ENCODE measurements around the gene DDX21. TPM values are rescaled to one million over a fixed set of nuclear protein-coding genes. Genes with fewer than 3 reads are reported as not detected.
"Not testable (repeated sequence)": the region's sequence is repeated elsewhere in the genome, so short reads cannot be mapped to it uniquely, and the experiment has no call there.

DDX21 gene
- total and polyA plus RNA-seq, 4 experiments from 2014 or later: 20.3 to 57.1 (median 35.7) TPM

- intact Hi-C loops (cut with micrococcal nuclease): no loop called here
- ChIA-PET CTCF (ENCODE audit: partially characterized antibody) (interaction anchor here (1.1 kb wide), 1 partner anchor 18 kb away, joined by 3 read pairs; the partner anchor contains the start of gene DDX21), POLR2A (ENCODE audit: partially characterized antibody) (no interaction called here)
- Histone ChIP-seq H3K9me3 (ENCODE audit: control insufficient read depth in 1 of 2, low read length in 2 of 2) (no peaks in the 10 kb centered on the region), H3K36me3 (ENCODE audit: insufficient read depth, low read length) (peaks cover 21% of the 10 kb centered on the region), H3K27me3 (ENCODE audit: insufficient read depth, low read length) (no peaks in the 10 kb centered on the region), H3K4me3 (ENCODE audit: low read length in 2 of 2) (no peak overlapping the region), H3K4me1 (ENCODE audit: insufficient read depth, low read length) (no peaks in the 10 kb centered on the region), H3K27ac (ENCODE audit: low read depth, low read length) (no peak overlapping the region)
- H3K4me1 Mint-ChIP-seq: peaks cover 0 to 13% (median 4%) of the 10 kb centered on the region in 4 donors
- H3K27ac Mint-ChIP-seq: peak overlapping the region in 2 of 7 donors; percentile 25 to 52
- H3K4me3 Mint-ChIP-seq: no peak overlapping the region
- H3K9me3 Mint-ChIP-seq: no peaks in the 10 kb centered on the region
- peaks cover 32 to 54% of the 10 kb centered on the region in 2 donors for H3K36me3 Mint-ChIP-seq
- no peaks in the 10 kb centered on the region for H3K27me3 Mint-ChIP-seq
- no peak for DNase-seq
Measured at GRCh38 chr10:68938117-68938516, 17.9 kb upstream of the DDX21 start.

- Histone ChIP-seq H3K27ac (ENCODE audit: low read depth, low read length) (no peak overlapping the region), H3K36me3 (ENCODE audit: insufficient read depth, low read length) (peaks cover 21% of the 10 kb centered on the region), H3K4me1 (ENCODE audit: insufficient read depth, low read length) (no peaks in the 10 kb centered on the region), H3K9me3 (ENCODE audit: control insufficient read depth in 1 of 2, low read length in 2 of 2) (no peaks in the 10 kb centered on the region), H3K4me3 (ENCODE audit: low read length in 2 of 2) (no peak overlapping the region), H3K27me3 (ENCODE audit: insufficient read depth, low read length) (no peaks in the 10 kb centered on the region)
- Mint-ChIP-seq H3K4me1 (peaks cover 0 to 13% (median 4%) of the 10 kb centered on the region in 4 donors), H3K36me3 (peaks cover 32 to 58% of the 10 kb centered on the region in 2 donors), H3K27me3 (no peaks in the 10 kb centered on the region), H3K4me3 (no peak overlapping the region), H3K9me3 (no peaks in the 10 kb centered on the region), H3K27ac (peak overlapping the region in 3 of 7 donors; percentile 19 to 78 (median 25))
- no peak for DNase-seq
- ChIA-PET POLR2A (ENCODE audit: partially characterized antibody) (no interaction called here), CTCF (ENCODE audit: partially characterized antibody) (interaction anchor here (1.1 kb wide), 1 partner anchor 17 kb away, joined by 3 read pairs; the partner anchor contains the start of gene DDX21)
- intact Hi-C loops (cut with micrococcal nuclease): no loop called here
Measured at GRCh38 chr10:68938884-68939283, 17.1 kb upstream of the DDX21 start.

GRCh38 chr10:68940917-68941316, 15.1 kb upstream of the DDX21 start:
- H3K27ac Mint-ChIP-seq; H3K27me3 ChIP-seq (ENCODE audit: insufficient read depth, low read length); H3K27me3 Mint-ChIP-seq; H3K9me3 Mint-ChIP-seq; H3K9me3 ChIP-seq (ENCODE audit: control insufficient read depth in 1 of 2, low read length in 2 of 2); H3K27ac ChIP-seq (ENCODE audit: low read depth, low read length); H3K4me1 ChIP-seq (ENCODE audit: insufficient read depth, low read length); intact Hi-C loops (cut with micrococcal nuclease); H3K4me3 ChIP-seq (ENCODE audit: low read length in 2 of 2); DNase-seq; H3K4me3 Mint-ChIP-seq: not testable (repeated sequence)
- H3K36me3 ChIP-seq (ENCODE audit: insufficient read depth, low read length): peaks cover 24% of the 10 kb centered on the region
- ChIA-PET POLR2A (ENCODE audit: partially characterized antibody) (interaction anchor here (3.1 kb wide), 1 partner anchor 15 kb away, joined by 9 read pairs; the partner anchor contains the start of gene DDX21), CTCF (ENCODE audit: partially characterized antibody) (interaction anchor here (0.8 to 1.2 kb wide), 2 partner anchors 63 to 153 kb away, joined by 3 read pairs; no protein-coding TSS in a partner anchor)
- peaks cover 29 to 54% of the 10 kb centered on the region in 2 donors for H3K36me3 Mint-ChIP-seq
- H3K4me1 Mint-ChIP-seq: peaks cover 0 to 13% (median 4%) of the 10 kb centered on the region in 4 donors

GRCh38 chr10:68950598-68950997, 5.4 kb upstream of the DDX21 start:
- H3K4me3 Mint-ChIP-seq: no peak overlapping the region
- DNase-seq: no peak
- no peaks in the 10 kb centered on the region for H3K9me3 ChIP-seq (ENCODE audit: control insufficient read depth in 1 of 2, low read length in 2 of 2)
- H3K4me1 Mint-ChIP-seq: peaks cover 0 to 7% (median 3%) of the 10 kb centered on the region in 4 donors
- ChIA-PET CTCF (ENCODE audit: partially characterized antibody) (no interaction called here), POLR2A (ENCODE audit: partially characterized antibody) (no interaction called here)
- H3K27me3 ChIP-seq (ENCODE audit: insufficient read depth, low read length): no peaks in the 10 kb centered on the region
- no peak overlapping the region for H3K4me3 ChIP-seq (ENCODE audit: low read length in 2 of 2)
- peaks cover 16 to 21% of the 10 kb centered on the region in 2 donors for H3K36me3 Mint-ChIP-seq
- no peaks in the 10 kb centered on the region for H3K27me3 Mint-ChIP-seq
- H3K9me3 Mint-ChIP-seq: no peaks in the 10 kb centered on the region
- peaks cover 7% of the 10 kb centered on the region for H3K4me1 ChIP-seq (ENCODE audit: insufficient read depth, low read length)
- peaks cover 20% of the 10 kb centered on the region for H3K36me3 ChIP-seq (ENCODE audit: insufficient read depth, low read length)
- intact Hi-C loops (cut with micrococcal nuclease): no loop called here
- no peak overlapping the region for H3K27ac Mint-ChIP-seq
- no peak overlapping the region for H3K27ac ChIP-seq (ENCODE audit: low read depth, low read length)

- H3K9me3 ChIP-seq (ENCODE audit: control insufficient read depth in 1 of 2, low read length in 2 of 2): no peaks in the 10 kb centered on the region
- intact Hi-C loops (cut with micrococcal nuclease): loop anchor here (1.0 to 5.0 kb wide), 4 partner anchors 33 to 552 kb away; partner anchors contain the start of gene KIFBP
- peaks cover 36% of the 10 kb centered on the region for H3K4me1 ChIP-seq (ENCODE audit: insufficient read depth, low read length)
- Mint-ChIP-seq H3K27me3 (no peaks in the 10 kb centered on the region), H3K36me3 (peaks cover 4 to 30% of the 10 kb centered on the region in 2 donors), H3K4me3 (peak overlapping the region in 5 of 8 donors; percentile 39 to 67 (median 44)), H3K9me3 (peaks cover 0 to 8% (median 0%) of the 10 kb centered on the region in 8 donors), H3K27ac (peak overlapping the region in 5 of 7 donors; percentile 64 to 99 (median 78)), H3K4me1 (peaks cover 14 to 44% (median 32%) of the 10 kb centered on the region in 4 donors)
- ChIA-PET CTCF (ENCODE audit: partially characterized antibody) (interaction anchor here (1.1 to 5.2 kb wide), 13 partner anchors 12 to 173 kb away, joined by 3 to 53 read pairs (median 9); partner anchors contain the start of gene DDX50), POLR2A (ENCODE audit: partially characterized antibody) (interaction anchor here (1.9 to 3.1 kb wide), 8 partner anchors 13 to 234 kb away, joined by 6 to 25 read pairs (median 16); partner anchors contain the start of genes CCAR1, DDX50, KIFBP and SRGN)
- no peak overlapping the region for H3K27ac ChIP-seq (ENCODE audit: low read depth, low read length)
- DNase-seq: no peak
- H3K27me3 ChIP-seq (ENCODE audit: insufficient read depth, low read length): no peaks in the 10 kb centered on the region
- H3K36me3 ChIP-seq (ENCODE audit: insufficient read depth, low read length): no peaks in the 10 kb centered on the region
- H3K4me3 ChIP-seq (ENCODE audit: low read length in 2 of 2): no peak overlapping the region
Measured at GRCh38 chr10:68954904-68955303, 1.1 kb upstream of the DDX21 start.

- DNase-seq: peak in 1 of 5 donors; percentile 46
- peak overlapping the region; percentile 100 for H3K27ac ChIP-seq (ENCODE audit: low read depth, low read length)
- H3K9me3 ChIP-seq (ENCODE audit: control insufficient read depth in 1 of 2, low read length in 2 of 2): no peaks in the 10 kb centered on the region
- H3K4me1 ChIP-seq (ENCODE audit: insufficient read depth, low read length): peaks cover 40% of the 10 kb centered on the region
- ChIA-PET CTCF (ENCODE audit: partially characterized antibody) (interaction anchor here (1.0 to 5.2 kb wide), 16 partner anchors 9 to 622 kb away, joined by 3 to 53 read pairs (median 7); partner anchors contain the start of gene DDX50), POLR2A (ENCODE audit: partially characterized antibody) (interaction anchor here (0.9 to 3.1 kb wide), 19 partner anchors 8 to 622 kb away, joined by 3 to 25 read pairs (median 6); partner anchors contain the start of genes CCAR1, DDX50, KIFBP and PBLD)
- H3K27me3 Mint-ChIP-seq: no peaks in the 10 kb centered on the region
- H3K27me3 ChIP-seq (ENCODE audit: insufficient read depth, low read length): no peaks in the 10 kb centered on the region
- peaks cover 16 to 47% (median 35%) of the 10 kb centered on the region in 4 donors for H3K4me1 Mint-ChIP-seq
- H3K9me3 Mint-ChIP-seq: peaks cover 0 to 8% (median 0%) of the 10 kb centered on the region in 8 donors
- peak overlapping the region; percentile 97 to 100 (median 100) for H3K4me3 Mint-ChIP-seq
- H3K36me3 Mint-ChIP-seq: peaks cover 7 to 33% of the 10 kb centered on the region in 2 donors
- intact Hi-C loops (cut with micrococcal nuclease): loop anchor here (1.0 to 5.0 kb wide), 4 partner anchors 33 to 552 kb away; partner anchors contain the start of gene KIFBP
- H3K36me3 ChIP-seq (ENCODE audit: insufficient read depth, low read length): no peaks in the 10 kb centered on the region
- H3K4me3 ChIP-seq (ENCODE audit: low read length in 2 of 2): peak overlapping the region; percentile 64 to 97
- peak overlapping the region; percentile 98 to 100 (median 100) for H3K27ac Mint-ChIP-seq
Measured at GRCh38 chr10:68955355-68955831, 577 bp upstream of the DDX21 start.

- peak overlapping the region; percentile 64 to 97 for H3K4me3 ChIP-seq (ENCODE audit: low read length in 2 of 2)
- Mint-ChIP-seq H3K27ac (peak overlapping the region; percentile 98 to 100 (median 100)), H3K27me3 (no peaks in the 10 kb centered on the region), H3K4me3 (peak overlapping the region; percentile 97 to 100 (median 100)), H3K9me3 (peaks cover 0 to 8% (median 0%) of the 10 kb centered on the region in 8 donors), H3K36me3 (peaks cover 15 to 51% of the 10 kb centered on the region in 2 donors), H3K4me1 (peaks cover 21 to 55% (median 42%) of the 10 kb centered on the region in 4 donors)
- CTCF ChIA-PET (ENCODE audit: partially characterized antibody): interaction anchor here (5.2 kb wide), 1 partner anchor 135 kb away, joined by 53 read pairs; no protein-coding TSS in a partner anchor
- peak overlapping the region; percentile 100 for H3K27ac ChIP-seq (ENCODE audit: low read depth, low read length)
- H3K27me3 ChIP-seq (ENCODE audit: insufficient read depth, low read length): no peaks in the 10 kb centered on the region
- peaks cover 56% of the 10 kb centered on the region for H3K4me1 ChIP-seq (ENCODE audit: insufficient read depth, low read length)
- H3K9me3 ChIP-seq (ENCODE audit: control insufficient read depth in 1 of 2, low read length in 2 of 2): no peaks in the 10 kb centered on the region
- POLR2A ChIA-PET (ENCODE audit: partially characterized antibody): interaction anchor here (2.3 to 3.1 kb wide), 7 partner anchors 11 to 236 kb away, joined by 6 to 25 read pairs (median 18); partner anchors contain the start of genes CCAR1, DDX50, KIFBP and SRGN
- H3K36me3 ChIP-seq (ENCODE audit: insufficient read depth, low read length): peaks cover 16% of the 10 kb centered on the region
- intact Hi-C loops (cut with micrococcal nuclease): loop anchor here (5.0 kb wide), 1 partner anchor 550 kb away; no protein-coding TSS in a partner anchor
- no peak for DNase-seq
Measured at GRCh38 chr10:68957284-68957615, 1.3 kb downstream of the DDX21 start.
